NT2/D1 (cell line): ENCODE measurements around the gene PLCL1.
A peak's percentile ranks its signal among the peaks of the same experiment; 100 is the strongest.

ENCODE experiments used
- DNase-seq: peaks from one replicate; pipeline ENCODE4 v3.0.0-alpha.2; 2011; ENCODE audit warnings: low read depth, low spot score
- H3K27me3 ChIP-seq: 2 replicates; pipeline ENCODE4 v1.6.0; 2011; ENCODE audit warnings: mild to moderate bottlenecking; ENCODE audit not compliant: insufficient read length, insufficient read depth
- H3K36me3 ChIP-seq: 2 replicates; pipeline ENCODE4 v1.6.1; 2011; ENCODE audit warnings: mild to moderate bottlenecking, low read length, mixed read lengths; ENCODE audit not compliant: insufficient read depth, insufficient read length
- H3K4me1 ChIP-seq: 2 replicates; pipeline ENCODE4 v1.5.1; 2011; ENCODE audit not compliant: insufficient read depth, insufficient read length
- H3K4me3 ChIP-seq: 2 replicates; pipeline ENCODE4 v1.5.1; 2011; ENCODE audit warnings: low read depth; ENCODE audit not compliant: insufficient read length
- H3K9ac ChIP-seq: 2 replicates; pipeline ENCODE4 v1.6.0; 2011; ENCODE audit warnings: low read depth; ENCODE audit not compliant: insufficient read length
- H3K9me3 ChIP-seq: 2 replicates; pipeline ENCODE4 v1.5.1; 2011; ENCODE audit warnings: mild to moderate bottlenecking, low read length; ENCODE audit not compliant: insufficient read depth
- SUZ12 ChIP-seq: IDR thresholded peaks from 2 replicates; pipeline ENCODE4 v1.6.1; 2011; ENCODE audit not compliant: insufficient read length, insufficient read depth; ENCODE audit errors: extremely low read depth
- YY1 ChIP-seq: IDR thresholded peaks from 2 replicates; pipeline ENCODE4 v1.6.1; 2011; ENCODE audit not compliant: insufficient read length, insufficient read depth
- ZNF274 ChIP-seq: IDR thresholded peaks from 2 replicates; pipeline ENCODE4 v1.6.1; 2011; ENCODE audit warnings: mild to moderate bottlenecking, low read depth, low read length

The PLCL1 gene

GRCh38 chr2:197868206-197868605, 63.8 kb downstream of the PLCL1 start:
- Histone ChIP-seq H3K9ac (no peak overlapping the region), H3K4me3 (no peak overlapping the region), H3K36me3 (no peaks in the 10 kb centered on the region), H3K9me3 (no peaks in the 10 kb centered on the region), H3K27me3 (no peaks in the 10 kb centered on the region), H3K4me1 (no peaks in the 10 kb centered on the region)
- TF ChIP-seq ZNF274 (no peak), YY1 (no peak), SUZ12 (no peak)
- DNase-seq, result no peak

GRCh38 chr2:197869041-197869440, 64.6 kb downstream of the PLCL1 start:
- TF ChIP-seq ZNF274 (no peak), YY1 (no peak), SUZ12 (no peak)
- no peaks in the 10 kb centered on the region for H3K4me1 ChIP-seq
- no peak overlapping the region for H3K9ac ChIP-seq

GRCh38 chr2:197869501-197870111, 65.2 kb downstream of the PLCL1 start:
- Histone ChIP-seq H3K4me1 (no peaks in the 10 kb centered on the region), H3K36me3 (no peaks in the 10 kb centered on the region), H3K4me3 (no peak overlapping the region), H3K9me3 (no peaks in the 10 kb centered on the region), H3K27me3 (no peaks in the 10 kb centered on the region), H3K9ac (no peak overlapping the region)
- DNase-seq, result no peak
- TF ChIP-seq SUZ12 (no peak), YY1 (no peak), ZNF274 (no peak)

More at GRCh38 chr2:197869041-197869440, 64.6 kb downstream of the PLCL1 start:
- H3K27me3 ChIP-seq, result no peaks in the 10 kb centered on the region
- no peaks in the 10 kb centered on the region for H3K36me3 ChIP-seq
- H3K9me3 ChIP-seq, result no peaks in the 10 kb centered on the region
- H3K4me3 ChIP-seq, result no peak overlapping the region
- DNase-seq, result no peak

GRCh38 chr2:197870137-197870536, 65.7 kb downstream of the PLCL1 start:
- no peaks in the 10 kb centered on the region for H3K4me1 ChIP-seq
- no peak overlapping the region for H3K4me3 ChIP-seq
- no peak for TF ChIP-seq SUZ12
- TF ChIP-seq YY1, result no peak
- no peak for TF ChIP-seq ZNF274
- no peaks in the 10 kb centered on the region for H3K27me3 ChIP-seq
- H3K36me3 ChIP-seq, result no peaks in the 10 kb centered on the region
- no peaks in the 10 kb centered on the region for H3K9me3 ChIP-seq
- no peak overlapping the region for H3K9ac ChIP-seq
- DNase-seq, result no peak

- H3K4me3 ChIP-seq, result no peak overlapping the region
- H3K36me3 ChIP-seq, result no peaks in the 10 kb centered on the region
- no peaks in the 10 kb centered on the region for H3K27me3 ChIP-seq
- TF ChIP-seq ZNF274, result no peak
- TF ChIP-seq YY1, result no peak
- no peak for TF ChIP-seq SUZ12
- no peaks in the 10 kb centered on the region for H3K4me1 ChIP-seq
- DNase-seq, result no peak
- no peaks in the 10 kb centered on the region for H3K9me3 ChIP-seq
- no peak overlapping the region for H3K9ac ChIP-seq
Observed at GRCh38 chr2:197871780-197872456, 67.5 kb downstream of the PLCL1 start.

- DNase-seq, result peak; percentile 57
- no peak overlapping the region for H3K4me3 ChIP-seq
Observed at GRCh38 chr2:197873293-197873701, 68.9 kb downstream of the PLCL1 start.

GRCh38 chr2:197875763-197876162, 71.4 kb downstream of the PLCL1 start:
- no peak overlapping the region for H3K4me3 ChIP-seq
- H3K4me1 ChIP-seq, result no peaks in the 10 kb centered on the region
- DNase-seq, result no peak
- H3K36me3 ChIP-seq, result no peaks in the 10 kb centered on the region
- no peak overlapping the region for H3K9ac ChIP-seq
- H3K9me3 ChIP-seq, result no peaks in the 10 kb centered on the region
- no peak for TF ChIP-seq ZNF274
- TF ChIP-seq YY1, result no peak
- no peak for TF ChIP-seq SUZ12
- no peaks in the 10 kb centered on the region for H3K27me3 ChIP-seq

More at GRCh38 chr2:197873293-197873701, 68.9 kb downstream of the PLCL1 start:
- Histone ChIP-seq H3K9ac (no peak overlapping the region), H3K27me3 (no peaks in the 10 kb centered on the region), H3K9me3 (no peaks in the 10 kb centered on the region), H3K36me3 (no peaks in the 10 kb centered on the region), H3K4me1 (no peaks in the 10 kb centered on the region)
- TF ChIP-seq YY1 (no peak), SUZ12 (no peak), ZNF274 (no peak)
